Endodermal cell (in vitro differentiated cells): Measurements from ENCODE around the gene CBX6. TPM values are rescaled to one million over a fixed set of nuclear protein-coding genes. Genes with fewer than 3 reads are reported as not detected.

ENCODE experiments used
- DNase-seq: peaks from one replicate; pipeline ENCODE4 v3.0.0-alpha.2; 2017
- H3K27ac ChIP-seq: 2 replicates; pipeline ENCODE4 v1.5.1; 2013; ENCODE audit warnings: mild to moderate bottlenecking, low read depth, low read length, moderate library complexity
- H3K27me3 ChIP-seq: 2 replicates; pipeline ENCODE4 v1.6.1; 2013; ENCODE audit warnings: mild to moderate bottlenecking, low read length, moderate library complexity; ENCODE audit not compliant: insufficient read depth, control insufficient read depth, poor library complexity, severe bottlenecking
- H3K36me3 ChIP-seq: 2 replicates; pipeline ENCODE4 v1.7.0; 2013; ENCODE audit warnings: mild to moderate bottlenecking, low read length, moderate library complexity; ENCODE audit not compliant: control insufficient read depth, insufficient read depth
- H3K4me1 ChIP-seq: one replicate; pipeline ENCODE4 v1.7.0; 2013; ENCODE audit warnings: low read length; ENCODE audit not compliant: control insufficient read depth, insufficient read depth
- H3K4me3 ChIP-seq: 2 replicates; pipeline ENCODE4 v1.5.1; 2013; ENCODE audit warnings: mild to moderate bottlenecking, low read length, moderate library complexity
- H3K9ac ChIP-seq: 2 replicates; pipeline ENCODE4 v1.6.1; 2013; ENCODE audit warnings: mild to moderate bottlenecking, low read length, moderate library complexity; ENCODE audit not compliant: poor library complexity, severe bottlenecking; ENCODE audit errors: extremely low read depth
- H3K9me3 ChIP-seq: 2 replicates; pipeline ENCODE4 v1.6.1; 2013; ENCODE audit warnings: mild to moderate bottlenecking, low read length, moderate library complexity; ENCODE audit not compliant: control insufficient read depth
- H3K27ac Mint-ChIP-seq: 2 replicates; pipeline ENCODE4 v1.8.0; 2020; ENCODE audit warnings: mixed read lengths
- H3K27me3 Mint-ChIP-seq: 2 replicates; pipeline ENCODE4 v1.8.0; 2021; ENCODE audit warnings: mild to moderate bottlenecking, mixed read lengths; ENCODE audit not compliant: insufficient read depth
- H3K36me3 Mint-ChIP-seq: 2 replicates; pipeline ENCODE4 v1.8.0; 2020; ENCODE audit warnings: low read depth, mixed read lengths
- H3K4me1 Mint-ChIP-seq: 2 replicates; pipeline ENCODE4 v1.8.0; 2020; ENCODE audit warnings: mixed read lengths
- H3K4me3 Mint-ChIP-seq: 2 replicates; pipeline ENCODE4 v1.8.0; 2020; ENCODE audit warnings: mild to moderate bottlenecking, moderate library complexity, mixed read lengths
- H3K9me3 Mint-ChIP-seq: 2 replicates; pipeline ENCODE4 v1.8.0; 2020; ENCODE audit warnings: mild to moderate bottlenecking, mixed read lengths
- WGBS, 2 experiments: methylation state at CpG; one replicate each; pipeline versions ENCODE4 v1.1.5 to v1.1.7; 2013; ENCODE audit warnings: missing lambda C conversion rate in 2 of 2, mixed read lengths in 1 of 2; ENCODE audit not compliant: insufficient coverage in 1 of 2, insufficient read length in 1 of 2; 5-methylcytosine and 5-hydroxymethylcytosine counted together
- total RNA-seq, 2 donors: library from RNA; stranded (reverse); fragmentation: NEBNext Ultra II Directional in 1 of 2; extraction: Animal tissue kit (Norgen Biotek cat#: 25700) in 1 of 2; gene quantifications; 2 replicates in 1 of 2; 3 replicates in 1 of 2; pipeline ENCODE4 v1.2.1, GENCODE V29; 2021
- TF ChIP-seq, protein P1 (sequence below): fragments of 200-600 bp; sonication (generic); conservative IDR thresholded peaks from 2 replicates; pipeline ENCODE4 v1.5.0; 2021; ENCODE audit warnings: antibody characterized with exemption, mild to moderate bottlenecking

CBX6 gene
- total RNA-seq, 2 donors from 2014 or later, result 12.8 to 28.2 TPM

DNA sequence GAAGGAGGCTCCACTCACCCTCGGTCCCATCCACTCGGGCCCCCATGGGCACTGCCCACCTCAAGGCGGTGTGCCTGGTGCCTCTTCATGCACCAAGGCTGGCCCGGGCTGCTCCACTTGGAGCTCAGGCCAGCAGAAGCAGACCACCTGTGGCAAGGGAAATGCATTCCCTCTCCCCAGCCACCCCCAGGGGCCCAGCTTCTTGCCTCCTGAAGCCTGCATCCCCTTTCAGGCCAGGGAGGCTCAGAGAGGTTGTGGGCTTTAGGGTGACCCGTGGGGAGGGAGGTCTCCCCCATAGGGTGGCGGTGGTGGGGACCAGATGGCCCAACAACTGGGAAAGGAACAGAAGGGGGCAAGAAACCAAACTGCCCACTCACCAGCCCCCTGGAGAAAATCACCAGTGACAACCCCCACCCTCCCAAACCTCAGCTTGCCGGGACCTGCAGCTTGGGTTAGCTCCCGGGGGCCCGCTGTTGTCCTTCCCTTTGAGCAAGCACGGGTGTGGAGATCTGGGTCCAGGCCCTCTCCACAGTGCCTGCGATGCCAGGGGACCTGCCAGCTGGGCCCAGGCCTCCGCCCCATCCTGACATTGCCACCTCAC lies 8.4 kb downstream of the CBX6 start:
- H3K9me3 ChIP-seq, result no peaks in the 10 kb centered on the region
- no peak overlapping the region for H3K4me3 ChIP-seq
- Mint-ChIP-seq H3K9me3 (no peaks in the 10 kb centered on the region), H3K27me3 (peaks cover 20% of the 10 kb centered on the region), H3K27ac (no peak overlapping the region), H3K36me3 (no peaks in the 10 kb centered on the region), H3K4me1 (peaks cover 3% of the 10 kb centered on the region), H3K4me3 (no peak overlapping the region)
- TF ChIP-seq, protein P1, sequence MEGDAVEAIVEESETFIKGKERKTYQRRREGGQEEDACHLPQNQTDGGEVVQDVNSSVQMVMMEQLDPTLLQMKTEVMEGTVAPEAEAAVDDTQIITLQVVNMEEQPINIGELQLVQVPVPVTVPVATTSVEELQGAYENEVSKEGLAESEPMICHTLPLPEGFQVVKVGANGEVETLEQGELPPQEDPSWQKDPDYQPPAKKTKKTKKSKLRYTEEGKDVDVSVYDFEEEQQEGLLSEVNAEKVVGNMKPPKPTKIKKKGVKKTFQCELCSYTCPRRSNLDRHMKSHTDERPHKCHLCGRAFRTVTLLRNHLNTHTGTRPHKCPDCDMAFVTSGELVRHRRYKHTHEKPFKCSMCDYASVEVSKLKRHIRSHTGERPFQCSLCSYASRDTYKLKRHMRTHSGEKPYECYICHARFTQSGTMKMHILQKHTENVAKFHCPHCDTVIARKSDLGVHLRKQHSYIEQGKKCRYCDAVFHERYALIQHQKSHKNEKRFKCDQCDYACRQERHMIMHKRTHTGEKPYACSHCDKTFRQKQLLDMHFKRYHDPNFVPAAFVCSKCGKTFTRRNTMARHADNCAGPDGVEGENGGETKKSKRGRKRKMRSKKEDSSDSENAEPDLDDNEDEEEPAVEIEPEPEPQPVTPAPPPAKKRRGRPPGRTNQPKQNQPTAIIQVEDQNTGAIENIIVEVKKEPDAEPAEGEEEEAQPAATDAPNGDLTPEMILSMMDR, result no peak
- no peaks in the 10 kb centered on the region for H3K27me3 ChIP-seq
- no peak overlapping the region for H3K9ac ChIP-seq
- H3K27ac ChIP-seq, result no peak overlapping the region
- no peaks in the 10 kb centered on the region for H3K4me1 ChIP-seq
- H3K36me3 ChIP-seq, result peaks cover 15% of the 10 kb centered on the region
- WGBS, 2 experiments, result 91% methylated on average over 12 of the region's 12 CpGs; no CpG with 5 or more reads in 1 of the 2 experiments
- DNase-seq, result peak; percentile 47

DNA sequence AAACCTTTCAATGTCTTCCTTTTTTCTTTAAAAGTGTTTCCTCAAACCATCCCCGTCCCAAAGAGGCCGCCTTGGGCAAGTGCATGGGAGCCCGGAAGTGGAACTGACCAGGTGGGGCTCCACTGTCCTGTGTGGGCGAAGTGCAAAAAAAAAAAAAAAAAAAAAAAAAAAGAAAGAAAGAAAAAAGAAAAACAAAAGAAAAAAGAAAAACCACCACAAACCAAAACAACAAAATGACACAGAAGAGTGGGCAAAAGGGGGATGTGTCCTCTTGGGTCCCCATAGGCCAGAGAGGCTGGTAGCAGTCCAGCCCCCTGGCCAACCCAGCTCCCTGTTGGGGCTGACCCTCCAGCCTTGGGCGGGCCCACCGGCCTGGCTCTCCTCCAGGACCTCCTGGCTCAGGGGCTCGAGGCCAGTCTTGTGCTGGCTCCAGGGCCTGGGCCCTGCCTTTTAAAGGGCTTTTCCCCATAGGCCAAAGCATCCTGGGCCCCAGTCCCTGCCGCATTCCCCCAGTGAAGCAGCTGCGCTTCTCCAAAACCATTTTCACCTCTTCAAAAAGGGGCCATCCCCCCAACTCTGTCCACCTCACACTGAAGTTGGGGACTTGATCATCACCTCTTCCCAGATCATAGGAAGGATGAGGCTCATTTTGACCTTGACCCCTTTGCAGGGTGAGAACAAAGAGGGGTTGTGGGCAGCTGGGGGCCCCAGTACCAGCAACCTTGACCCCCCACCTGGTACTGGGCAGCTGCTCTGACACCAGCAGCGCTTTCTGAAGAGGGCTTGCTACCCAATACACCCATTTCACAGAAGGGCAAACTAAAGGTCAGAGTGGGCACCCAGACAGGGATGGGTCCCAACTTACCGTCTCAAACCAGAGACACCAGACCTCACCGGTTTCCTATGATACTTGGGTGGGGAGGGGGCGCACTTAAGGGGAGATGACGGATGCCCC lies 9.4 kb downstream of the CBX6 start:
- no peak overlapping the region for H3K27ac ChIP-seq
- H3K4me1 ChIP-seq, result no peaks in the 10 kb centered on the region
- H3K27me3 ChIP-seq, result no peaks in the 10 kb centered on the region
- Mint-ChIP-seq H3K9me3 (no peaks in the 10 kb centered on the region), H3K4me3 (no peak overlapping the region), H3K36me3 (no peaks in the 10 kb centered on the region), H3K4me1 (peaks cover 10% of the 10 kb centered on the region), H3K27ac (no peak overlapping the region), H3K27me3 (peaks cover 10% of the 10 kb centered on the region)
- TF ChIP-seq, protein P1, result no peak
- no peak overlapping the region for H3K4me3 ChIP-seq
- 86 to 90% methylated on average over 3 to 13 of the region's 14 CpGs for WGBS, 2 experiments
- no peaks in the 10 kb centered on the region for H3K9me3 ChIP-seq
- peaks cover 5% of the 10 kb centered on the region for H3K36me3 ChIP-seq
- peak; percentile 61 for DNase-seq
- no peak overlapping the region for H3K9ac ChIP-seq

DNA sequence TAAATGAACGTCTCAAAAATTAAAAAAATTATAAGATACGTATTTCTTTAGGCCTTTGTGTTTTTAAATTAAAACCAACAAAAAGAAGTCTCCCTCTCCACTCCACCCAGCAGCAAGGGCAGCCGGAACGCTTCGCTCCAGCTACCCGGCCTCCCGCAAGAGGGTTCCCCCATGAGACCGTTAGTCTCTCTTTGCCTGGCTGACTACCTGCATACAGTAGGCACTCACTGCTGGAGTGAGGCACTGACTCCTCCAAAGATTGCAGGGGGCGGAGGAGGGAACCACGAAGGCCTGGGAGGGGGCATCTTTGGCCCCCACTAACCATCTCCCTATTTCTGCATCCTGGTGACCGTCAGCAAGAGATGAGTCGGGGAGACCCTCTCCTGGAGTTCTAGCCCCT lies 10.1 kb downstream of the CBX6 start:
- Mint-ChIP-seq H3K27ac (no peak overlapping the region), H3K4me3 (no peak overlapping the region), H3K4me1 (peaks cover 13% of the 10 kb centered on the region)

More for the DNA sequence above, 10.1 kb downstream of the CBX6 start:
- no peaks in the 10 kb centered on the region for H3K4me1 ChIP-seq
- no peak overlapping the region for H3K9ac ChIP-seq
- no peaks in the 10 kb centered on the region for H3K9me3 ChIP-seq
- no peaks in the 10 kb centered on the region for H3K27me3 ChIP-seq
- peaks cover 4% of the 10 kb centered on the region for H3K27me3 Mint-ChIP-seq
- no peaks in the 10 kb centered on the region for H3K9me3 Mint-ChIP-seq
- TF ChIP-seq, protein P1, result peak; percentile 6
- H3K27ac ChIP-seq, result no peak overlapping the region
- H3K36me3 Mint-ChIP-seq, result no peaks in the 10 kb centered on the region
- H3K36me3 ChIP-seq, result no peaks in the 10 kb centered on the region
- DNase-seq, result no peak
- H3K4me3 ChIP-seq, result no peak overlapping the region
- 64 to 68% methylated on average over 10 to 11 of the region's 12 CpGs for WGBS, 2 experiments
